Smooth muscle cell (in vitro differentiated cells): Measurements from ENCODE around the gene PRKCQ. TPM values are rescaled to one million over a fixed set of nuclear protein-coding genes. Genes with fewer than 3 reads are reported as not detected.

Experiments
- DNase-seq: peaks from one replicate; lab custom pipeline; 2025; ENCODE audit not compliant: unreplicated experiment; lab: John Stamatoyannopoulos, UW
- H2AFZ ChIP-seq: fragments of 200-600 bp; sonication (generic); 2 replicates; pipeline ENCODE4 v1.6.0; 2016; ENCODE audit warnings: antibody characterized with exemption, low read depth, mild to moderate bottlenecking
- H3F3A ChIP-seq: fragments of 200-600 bp; sonication (generic); 2 replicates; pipeline ENCODE4 v1.6.0; 2017; ENCODE audit warnings: antibody characterized with exemption, low read depth
- H3K27ac ChIP-seq: fragments of 200-600 bp; sonication (generic); 2 replicates; pipeline ENCODE4 v1.5.1; 2016; ENCODE audit warnings: low read depth, mild to moderate bottlenecking
- H3K27me3 ChIP-seq: fragments of 200-600 bp; sonication (generic); 2 replicates; pipeline ENCODE4 v1.6.1; 2016; ENCODE audit warnings: low read depth, mild to moderate bottlenecking
- H3K36me3 ChIP-seq: fragments of 200-600 bp; sonication (generic); 2 replicates; pipeline ENCODE4 v1.5.1; 2016; ENCODE audit warnings: low read depth
- H3K4me1 ChIP-seq: fragments of 200-600 bp; sonication (generic); 2 replicates; pipeline ENCODE4 v1.5.1; 2016; ENCODE audit warnings: low read depth
- H3K4me2 ChIP-seq: fragments of 200-600 bp; sonication (generic); 2 replicates; pipeline ENCODE4 v1.6.0; 2016; ENCODE audit warnings: mild to moderate bottlenecking
- H3K4me3 ChIP-seq: fragments of 200-600 bp; sonication (generic); 2 replicates; pipeline ENCODE4 v1.5.1; 2016; ENCODE audit warnings: mild to moderate bottlenecking
- H3K79me2 ChIP-seq: fragments of 200-600 bp; sonication (generic); 2 replicates; pipeline ENCODE4 v1.6.0; 2016; ENCODE audit warnings: low read depth, mild to moderate bottlenecking
- H3K9ac ChIP-seq: fragments of 200-600 bp; sonication (generic); 2 replicates; pipeline ENCODE4 v1.6.0; 2016; ENCODE audit warnings: low read depth
- H3K9me3 ChIP-seq: fragments of 200-600 bp; sonication (generic); replicated peaks from 2 replicates; pipeline ENCODE4 v1.5.1; 2016; ENCODE audit warnings: low read depth
- H4K20me1 ChIP-seq: fragments of 200-600 bp; sonication (generic); 2 replicates; pipeline ENCODE4 v1.6.0; 2016; ENCODE audit warnings: low read depth
- WGBS: methylation state at CpG from one replicate; pipeline ENCODE4 v1.1.7; 2016; ENCODE audit warnings: low lambda C conversion rate; 5-methylcytosine and 5-hydroxymethylcytosine counted together
- polyA plus RNA-seq: library from polyadenylated mRNA; unstranded; fragments of >200 nt; fragmentation: Nextera tagmentation; extraction: Ambion mirVana; gene quantifications from 2 replicates; pipeline ENCODE4 v1.2.1, GENCODE V29; 2016
- total RNA-seq: library from RNA; depleted of rRNA; stranded (reverse); fragments of >200 nt; gene quantifications from 2 replicates; pipeline ENCODE4 v1.2.3, GENCODE V29; 2014
- TF ChIP-seq, protein P1 (sequence below): fragments of 200-600 bp; sonication (generic); IDR thresholded peaks from 2 replicates; pipeline ENCODE4 v1.5.1; 2017; ENCODE audit warnings: borderline replicate concordance, mild to moderate bottlenecking, antibody characterized with exemption; ENCODE audit not compliant: insufficient read depth, poor library complexity, severe bottlenecking

PRKCQ gene
- total and polyA plus RNA-seq, 2 experiments from 2014 or later, result 0.27 to 0.38 TPM

DNA sequence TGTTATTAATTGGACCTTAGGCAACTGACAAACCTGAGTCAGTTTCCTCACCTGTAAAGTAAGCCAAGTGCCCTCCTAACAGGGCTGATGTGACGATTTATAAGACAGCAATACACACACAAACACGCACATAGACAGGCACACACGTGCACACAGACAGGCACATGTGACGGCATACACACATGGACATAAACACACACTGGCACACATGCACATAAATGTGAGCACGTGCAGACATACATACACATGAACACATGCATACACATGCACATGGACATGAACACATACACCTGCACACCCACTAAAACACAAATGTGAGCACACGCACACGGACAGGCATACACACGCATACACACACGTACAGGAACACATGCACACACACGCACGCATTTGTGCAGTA is 148.9 kb downstream of the PRKCQ start:
- no peaks in the 10 kb centered on the region for H3K4me1 ChIP-seq
- TF ChIP-seq, protein P1, sequence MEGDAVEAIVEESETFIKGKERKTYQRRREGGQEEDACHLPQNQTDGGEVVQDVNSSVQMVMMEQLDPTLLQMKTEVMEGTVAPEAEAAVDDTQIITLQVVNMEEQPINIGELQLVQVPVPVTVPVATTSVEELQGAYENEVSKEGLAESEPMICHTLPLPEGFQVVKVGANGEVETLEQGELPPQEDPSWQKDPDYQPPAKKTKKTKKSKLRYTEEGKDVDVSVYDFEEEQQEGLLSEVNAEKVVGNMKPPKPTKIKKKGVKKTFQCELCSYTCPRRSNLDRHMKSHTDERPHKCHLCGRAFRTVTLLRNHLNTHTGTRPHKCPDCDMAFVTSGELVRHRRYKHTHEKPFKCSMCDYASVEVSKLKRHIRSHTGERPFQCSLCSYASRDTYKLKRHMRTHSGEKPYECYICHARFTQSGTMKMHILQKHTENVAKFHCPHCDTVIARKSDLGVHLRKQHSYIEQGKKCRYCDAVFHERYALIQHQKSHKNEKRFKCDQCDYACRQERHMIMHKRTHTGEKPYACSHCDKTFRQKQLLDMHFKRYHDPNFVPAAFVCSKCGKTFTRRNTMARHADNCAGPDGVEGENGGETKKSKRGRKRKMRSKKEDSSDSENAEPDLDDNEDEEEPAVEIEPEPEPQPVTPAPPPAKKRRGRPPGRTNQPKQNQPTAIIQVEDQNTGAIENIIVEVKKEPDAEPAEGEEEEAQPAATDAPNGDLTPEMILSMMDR, result no peak
- H3F3A ChIP-seq, result no peaks in the 10 kb centered on the region
- no peak for DNase-seq
- no peak overlapping the region for H3K9ac ChIP-seq
- no peaks in the 10 kb centered on the region for H3K9me3 ChIP-seq
- H2AFZ ChIP-seq, result no peak overlapping the region
- no peak overlapping the region for H3K27ac ChIP-seq
- no peaks in the 10 kb centered on the region for H3K79me2 ChIP-seq
- 92% methylated on average over 11 of the region's 11 CpGs for WGBS
- no peak overlapping the region for H3K4me3 ChIP-seq
- no peak overlapping the region for H3K4me2 ChIP-seq
- no peaks in the 10 kb centered on the region for H3K36me3 ChIP-seq
- H4K20me1 ChIP-seq, result no peaks in the 10 kb centered on the region
- H3K27me3 ChIP-seq, result no peaks in the 10 kb centered on the region

GRCh38 chr10:6430423-6430980 is 149.6 kb downstream of the PRKCQ start:
- Histone ChIP-seq H3F3A (no peaks in the 10 kb centered on the region), H3K4me3 (no peak overlapping the region), H3K27ac (no peak overlapping the region), H3K27me3 (no peaks in the 10 kb centered on the region), H3K4me2 (no peak overlapping the region), H3K9ac (no peak overlapping the region), H3K79me2 (no peaks in the 10 kb centered on the region), H3K4me1 (no peaks in the 10 kb centered on the region), H4K20me1 (no peaks in the 10 kb centered on the region), H3K9me3 (no peaks in the 10 kb centered on the region), H3K36me3 (no peaks in the 10 kb centered on the region), H2AFZ (no peak overlapping the region)
- DNase-seq, result no peak
- TF ChIP-seq, protein P1, result no peak
- 94% methylated on average over 21 of the region's 21 CpGs for WGBS

- no peak for DNase-seq
- Histone ChIP-seq H3K4me1 (no peaks in the 10 kb centered on the region), H3K36me3 (no peaks in the 10 kb centered on the region), H3K4me2 (no peak overlapping the region), H3K79me2 (no peaks in the 10 kb centered on the region), H3K27me3 (no peaks in the 10 kb centered on the region), H3K27ac (no peak overlapping the region), H3K9ac (no peak overlapping the region), H2AFZ (no peak overlapping the region), H3K9me3 (no peaks in the 10 kb centered on the region), H3F3A (no peaks in the 10 kb centered on the region), H3K4me3 (no peak overlapping the region), H4K20me1 (no peaks in the 10 kb centered on the region)
- TF ChIP-seq, protein P1, result no peak
- 85% methylated on average over 10 of the region's 10 CpGs for WGBS
Observed at GRCh38 chr10:6427357-6427959, 152.6 kb downstream of the PRKCQ start.

DNA sequence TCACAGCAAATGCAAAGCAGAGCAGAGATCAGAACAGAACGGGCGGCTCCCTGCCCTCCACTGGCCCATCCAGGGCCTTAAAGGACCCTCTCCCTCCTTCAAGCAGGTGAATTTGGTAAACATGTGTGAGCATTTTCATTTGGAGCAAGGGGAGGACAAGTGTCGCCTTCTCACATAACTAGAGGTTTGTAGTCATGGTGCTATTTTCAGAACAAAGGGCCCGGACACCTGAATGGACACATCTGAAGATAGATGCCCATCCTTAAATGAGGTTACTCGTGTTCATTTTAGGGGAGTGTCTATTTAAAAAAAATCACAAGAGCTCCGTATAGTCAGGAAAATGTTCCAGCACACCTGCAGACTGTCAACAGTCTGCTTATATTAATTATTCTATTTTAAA is 153.8 kb downstream of the PRKCQ start:
- Histone ChIP-seq H3K4me1 (no peaks in the 10 kb centered on the region), H3K4me3 (no peak overlapping the region), H3K4me2 (no peak overlapping the region), H3K36me3 (no peaks in the 10 kb centered on the region), H3K27me3 (no peaks in the 10 kb centered on the region), H3K27ac (no peak overlapping the region), H2AFZ (no peak overlapping the region), H3K79me2 (no peaks in the 10 kb centered on the region), H3K9ac (no peak overlapping the region), H4K20me1 (no peaks in the 10 kb centered on the region), H3K9me3 (no peaks in the 10 kb centered on the region), H3F3A (no peaks in the 10 kb centered on the region)
- DNase-seq, result no peak
- 96% methylated on average over 6 of the region's 6 CpGs for WGBS
- TF ChIP-seq, protein P1, result no peak
